GM23248 (cell line): Measurements from ENCODE around the gene PLAGL2.
"Not testable (repeated sequence)": the region's sequence is repeated elsewhere in the genome, so short reads cannot be mapped to it uniquely, and the experiment has no call there.

ENCODE experiments used
- EZH2 ChIP-seq: fragments of 200-600 bp; sonication (generic); IDR thresholded peaks from 2 replicates; pipeline ENCODE4 v1.6.1; 2018; ENCODE audit warnings: antibody characterized with exemption, mild to moderate bottlenecking; ENCODE audit not compliant: insufficient read depth, poor library complexity, severe bottlenecking
- EZH2phosphoT487 ChIP-seq: fragments of 200-600 bp; sonication (generic); IDR thresholded peaks from 2 replicates; pipeline ENCODE4 v1.6.1; 2018; ENCODE audit warnings: antibody characterized with exemption, moderate library complexity, mild to moderate bottlenecking, low read depth; ENCODE audit not compliant: insufficient read depth

GRCh38 chr20:32193336-32193735, 14.2 kb downstream of the PLAGL2 start:
- not testable (repeated sequence) for TF ChIP-seq EZH2, EZH2phosphoT487
